ENCODE measurements around the gene CINP. TPM values are rescaled to one million over a fixed set of nuclear protein-coding genes. Genes with fewer than 3 reads are reported as not detected.

The CINP gene
- total and polyA plus RNA-seq, 2 experiments from 2014 or later = 54.0 to 63.1 TPM

- ATAC-seq = no peak
- Mint-ChIP-seq H3K36me3 (ENCODE audit: low read depth) (peaks cover 48% of the 10 kb centered on the region), H3K4me3 (no peak overlapping the region), H3K4me1 (no peaks in the 10 kb centered on the region), H3K27ac (no peak overlapping the region), H3K27me3 (ENCODE audit: insufficient read depth, low read depth, poor library complexity) (peaks cover 2% of the 10 kb centered on the region), H3K9me3 (no peaks in the 10 kb centered on the region)
- no peaks in the 10 kb centered on the region for H3K9me2 ChIP-seq (ENCODE audit: insufficient read depth)
- H2AFZ ChIP-seq = no peak overlapping the region
- no peaks in the 10 kb centered on the region for H3F3A ChIP-seq (replicated peaks; ENCODE audit: low read depth)
- no peaks in the 10 kb centered on the region for H3K27me3 ChIP-seq (ENCODE audit: insufficient read depth)
- no peak overlapping the region for H3K27ac ChIP-seq (ENCODE audit: low read depth)
- no peak overlapping the region for H3K4me2 ChIP-seq
- no peaks in the 10 kb centered on the region for H3K79me2 ChIP-seq (replicated peaks; ENCODE audit: insufficient read depth)
- H3K4me3 ChIP-seq = no peak overlapping the region
- TF ChIP-seq EZH2phosphoT487 (IDR thresholded peaks at IDR 0.05; ENCODE audit: unreplicated experiment) (no peak), CREB1 (CRISPR knock-in tag; IDR thresholded peaks at IDR 0.05; ENCODE audit: low read depth) (no peak), STAT1 (IDR thresholded peaks at IDR 0.05; ENCODE audit: unreplicated experiment) (no peak), ZNF462 (CRISPR knock-in tag; IDR thresholded peaks at IDR 0.05) (no peak), ZNF331 (CRISPR knock-in tag; IDR thresholded peaks at IDR 0.05; ENCODE audit: low read depth) (no peak), POLR2AphosphoS5 (IDR thresholded peaks at IDR 0.05; ENCODE audit: low read depth) (no peak), NANOG (IDR thresholded peaks at IDR 0.05; ENCODE audit: borderline replicate concordance) (no peak), CTCF (conservative IDR thresholded peaks at IDR 0.05; ENCODE audit: low read depth in 2 of 2) (no peak)
- no peaks in the 10 kb centered on the region; the same call in 1 of the 2 replicates for H3K36me3 ChIP-seq (ENCODE audit: insufficient read depth)
- no peaks in the 10 kb centered on the region for H4K20me1 ChIP-seq (replicated peaks; ENCODE audit: insufficient read depth)
- no peaks in the 10 kb centered on the region for H3K4me1 ChIP-seq (ENCODE audit: insufficient read depth)
- no peak for DNase-seq (ENCODE audit: low spot score)
Observed at GRCh38 chr14:102344084-102344483, 18.6 kb downstream of the CINP start.
